ENCODE data around the gene CTNS. TPM values are rescaled to one million over a fixed set of nuclear protein-coding genes. Genes with fewer than 3 reads are reported as not detected.

CTNS gene
- total and polyA plus RNA-seq, 9 donors: 10.1 to 23.3 (median 14.5) TPM

DNA sequence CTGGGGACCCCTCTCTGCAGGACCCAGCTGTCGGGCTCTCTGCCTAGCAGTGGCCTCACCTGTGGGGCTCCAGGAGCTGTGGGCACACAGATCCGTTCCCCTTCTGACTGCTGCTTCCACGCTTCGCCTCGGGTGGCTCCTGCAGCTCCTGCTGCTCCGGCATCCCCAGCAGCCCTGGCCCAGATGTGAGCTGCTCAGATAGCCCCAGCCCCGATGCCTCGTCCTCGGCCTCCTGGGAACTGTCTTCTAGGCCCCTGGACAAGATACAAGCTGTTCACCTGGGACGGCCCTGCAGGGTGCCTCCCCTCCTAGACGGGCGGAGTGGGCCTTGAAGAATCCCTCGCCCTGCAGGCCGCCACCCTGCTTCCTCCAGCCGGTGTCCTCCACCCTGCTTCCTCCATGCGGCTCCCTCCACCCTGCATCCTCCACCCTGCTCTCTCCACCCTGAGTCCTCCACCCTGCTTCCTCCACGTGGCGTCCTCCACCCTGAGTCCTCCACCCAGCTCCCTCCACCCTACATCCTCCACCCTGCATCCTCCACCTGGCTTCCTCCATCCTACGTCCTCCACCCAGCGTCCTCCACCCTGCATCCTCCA lies 43.1 kb downstream of the CTNS start:
- 47 to 54% (median 50%) methylated on average over 19 to 20 of the region's 20 CpGs for WGBS, 3 donors
- Histone ChIP-seq H3K27me3 (no peaks in the 10 kb centered on the region), H3K4me3 (no peak overlapping the region), H3K9me3 (no peaks in the 10 kb centered on the region), H3K4me1 (ENCODE audit: insufficient read depth) (no peaks in the 10 kb centered on the region), H3K27ac (no peak overlapping the region), H3K36me3 (no peaks in the 10 kb centered on the region)
- no peak for DNase-seq
- intact Hi-C loops (cut with DNase I): no loop called here
- TF ChIP-seq EP300 (IDR thresholded peaks at IDR 0.05) (no peak), POLR2A (IDR thresholded peaks at IDR 0.05) (no peak)
- TF ChIP-seq, protein P1, sequence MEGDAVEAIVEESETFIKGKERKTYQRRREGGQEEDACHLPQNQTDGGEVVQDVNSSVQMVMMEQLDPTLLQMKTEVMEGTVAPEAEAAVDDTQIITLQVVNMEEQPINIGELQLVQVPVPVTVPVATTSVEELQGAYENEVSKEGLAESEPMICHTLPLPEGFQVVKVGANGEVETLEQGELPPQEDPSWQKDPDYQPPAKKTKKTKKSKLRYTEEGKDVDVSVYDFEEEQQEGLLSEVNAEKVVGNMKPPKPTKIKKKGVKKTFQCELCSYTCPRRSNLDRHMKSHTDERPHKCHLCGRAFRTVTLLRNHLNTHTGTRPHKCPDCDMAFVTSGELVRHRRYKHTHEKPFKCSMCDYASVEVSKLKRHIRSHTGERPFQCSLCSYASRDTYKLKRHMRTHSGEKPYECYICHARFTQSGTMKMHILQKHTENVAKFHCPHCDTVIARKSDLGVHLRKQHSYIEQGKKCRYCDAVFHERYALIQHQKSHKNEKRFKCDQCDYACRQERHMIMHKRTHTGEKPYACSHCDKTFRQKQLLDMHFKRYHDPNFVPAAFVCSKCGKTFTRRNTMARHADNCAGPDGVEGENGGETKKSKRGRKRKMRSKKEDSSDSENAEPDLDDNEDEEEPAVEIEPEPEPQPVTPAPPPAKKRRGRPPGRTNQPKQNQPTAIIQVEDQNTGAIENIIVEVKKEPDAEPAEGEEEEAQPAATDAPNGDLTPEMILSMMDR (IDR thresholded peaks at IDR 0.05): no peak

DNA sequence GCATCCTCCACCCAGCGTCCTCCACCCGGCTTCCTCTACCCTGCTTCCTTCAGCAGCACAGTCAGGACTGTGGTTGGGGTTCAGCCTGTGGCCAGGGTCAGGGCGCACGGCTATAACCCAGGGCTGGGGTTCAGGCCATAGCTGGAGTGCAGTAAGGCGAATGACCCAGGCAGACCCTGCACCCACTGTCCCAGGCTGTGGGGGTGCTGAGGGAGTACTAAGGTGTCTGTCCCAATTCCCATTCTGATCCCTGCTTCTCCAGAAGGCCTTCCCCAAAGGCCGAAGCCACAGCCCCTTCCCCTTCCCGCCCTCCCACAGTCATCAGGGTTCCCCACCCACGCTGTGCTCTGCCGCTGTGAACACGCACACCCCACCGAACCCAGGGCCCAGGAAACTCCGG lies 44.5 kb downstream of the CTNS start:
- intact Hi-C loops (cut with DNase I): no loop called here

DNA sequence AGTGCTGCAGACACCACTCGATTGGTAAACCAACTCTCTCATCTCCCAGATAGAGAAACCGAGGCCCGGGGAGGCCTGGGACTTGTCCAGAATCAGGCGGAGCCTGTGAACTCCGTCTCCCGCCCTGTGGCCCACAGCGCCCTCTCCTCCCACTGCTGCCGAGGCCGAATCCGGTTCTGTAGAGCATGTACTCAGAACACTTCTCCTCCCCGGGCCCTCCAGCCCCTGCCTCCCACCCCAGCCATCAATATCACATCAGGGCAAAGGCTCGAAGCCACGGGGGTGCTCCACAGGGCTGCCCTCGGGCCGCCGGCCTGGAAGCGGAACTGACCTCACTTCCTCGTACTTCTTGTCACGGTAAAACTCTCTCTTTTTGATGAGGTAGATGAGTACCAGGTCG lies 45.0 kb downstream of the CTNS start:
- H3K4me1 ChIP-seq (ENCODE audit: insufficient read depth): no peaks in the 10 kb centered on the region
- 75 to 76% (median 75%) methylated on average over 20 of the region's 20 CpGs for WGBS, 3 donors
- DNase-seq: no peak
- no peak for TF ChIP-seq POLR2A (IDR thresholded peaks at IDR 0.05)
- TF ChIP-seq, protein P1 (IDR thresholded peaks at IDR 0.05): no peak
- TF ChIP-seq EP300 (IDR thresholded peaks at IDR 0.05): no peak
- no peaks in the 10 kb centered on the region for H3K9me3 ChIP-seq
- H3K27me3 ChIP-seq: no peaks in the 10 kb centered on the region
- H3K36me3 ChIP-seq: no peaks in the 10 kb centered on the region
- H3K4me3 ChIP-seq: no peak overlapping the region
- H3K27ac ChIP-seq: no peak overlapping the region
- intact Hi-C loops (cut with DNase I): no loop called here

More for the DNA sequence above, 44.5 kb downstream of the CTNS start:
- no peak for DNase-seq
- H3K36me3 ChIP-seq: no peaks in the 10 kb centered on the region
- no peaks in the 10 kb centered on the region for H3K4me1 ChIP-seq (ENCODE audit: insufficient read depth)
- no peak for TF ChIP-seq EP300 (IDR thresholded peaks at IDR 0.05)
- no peak for TF ChIP-seq POLR2A (IDR thresholded peaks at IDR 0.05)
- TF ChIP-seq, protein P1 (IDR thresholded peaks at IDR 0.05): no peak
- no peak overlapping the region for H3K27ac ChIP-seq
- no peaks in the 10 kb centered on the region for H3K27me3 ChIP-seq
- WGBS, 3 donors: 77 to 87% (median 80%) methylated on average over 12 of the region's 12 CpGs
- H3K9me3 ChIP-seq: no peaks in the 10 kb centered on the region
- no peak overlapping the region for H3K4me3 ChIP-seq

DNA sequence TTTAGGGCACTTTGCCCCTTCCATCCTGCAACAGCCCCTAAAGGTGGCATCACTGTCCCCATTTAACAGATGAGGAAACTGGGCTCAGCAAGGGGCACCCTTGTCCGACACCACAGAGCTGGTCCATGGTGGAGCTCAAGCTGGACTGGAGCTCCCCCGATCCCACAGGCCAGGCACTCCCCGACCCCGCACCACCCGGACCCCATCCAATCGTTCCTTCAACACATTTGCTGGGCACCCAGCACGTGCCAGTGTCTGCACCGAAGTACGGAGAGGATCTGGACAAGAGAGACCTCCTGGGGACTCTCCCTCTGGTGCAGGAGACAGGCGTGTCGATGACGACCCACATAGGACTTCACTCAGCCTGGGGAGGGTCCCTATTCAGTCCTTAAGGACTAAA lies 45.5 kb downstream of the CTNS start:
- Histone ChIP-seq H3K4me1 (ENCODE audit: insufficient read depth) (no peaks in the 10 kb centered on the region), H3K9me3 (no peaks in the 10 kb centered on the region), H3K4me3 (no peak overlapping the region), H3K27ac (no peak overlapping the region), H3K27me3 (no peaks in the 10 kb centered on the region), H3K36me3 (no peaks in the 10 kb centered on the region)
- no peak for DNase-seq
- TF ChIP-seq POLR2A (IDR thresholded peaks at IDR 0.05) (no peak), EP300 (IDR thresholded peaks at IDR 0.05) (no peak)
- TF ChIP-seq, protein P1 (IDR thresholded peaks at IDR 0.05): no peak
- intact Hi-C loops (cut with DNase I): no loop called here
- 86 to 89% (median 87%) methylated on average over 12 of the region's 12 CpGs for WGBS, 3 donors
